Adrenal gland (tissue), 12 donors: ENCODE data around the gene ZCCHC10. TPM values are rescaled to one million over a fixed set of nuclear protein-coding genes. Genes with fewer than 3 reads are reported as not detected.
"Not testable (repeated sequence)": the region's sequence is repeated elsewhere in the genome, so short reads cannot be mapped to it uniquely, and the experiment has no call there.

ENCODE experiments used
- DNase-seq, 7 donors: peaks; one replicate each; pipeline ENCODE4 v3.0.0-alpha.2; 2019 to 2020
- H3K27ac ChIP-seq, 5 donors: fragments of 200-600 bp; sonication (generic) in 4 of 5; 1 replicate in 3 of 5; 2 replicates in 2 of 5; pipeline versions ENCODE4 v1.5.1 to v1.8.0; 2016 to 2020; ENCODE audit warnings: mild to moderate bottlenecking in 1 of 5
- H3K27me3 ChIP-seq: fragments of 200-600 bp; 2 replicates; pipeline ENCODE4 v1.8.0; 2021
- H3K36me3 ChIP-seq, 2 donors: fragments of 200-600 bp; replicated peaks in 1 of 2; 1 replicate in 1 of 2; 2 replicates in 1 of 2; pipeline versions ENCODE4 v1.5.1 to v1.8.0; 2018 to 2022
- H3K4me1 ChIP-seq, 2 donors: fragments of 200-600 bp; replicated peaks in 1 of 2; 1 replicate in 1 of 2; 2 replicates in 1 of 2; pipeline versions ENCODE4 v1.5.1 to v1.8.0; 2018 to 2021
- H3K4me3 ChIP-seq, 4 donors: fragments of 200-600 bp; sonication (generic) in 3 of 4; one replicate each; pipeline ENCODE4 v1.5.1; 2016 to 2018
- H3K9me3 ChIP-seq, 3 donors: fragments of 200-600 bp; sonication (generic) in 1 of 3; replicated peaks in 1 of 3; 1 replicate in 2 of 3; 2 replicates in 1 of 3; pipeline versions ENCODE4 v1.5.1 to v1.8.0; 2016 to 2021
- CTCF ChIP-seq, 6 experiments: fragments of 450-650 bp in 4 of 6; fragments of 200-600 bp in 2 of 6; sonication (generic) in 1 of 6; IDR thresholded peaks; 1 replicate in 5 of 6; 2 replicates in 1 of 6; pipeline versions ENCODE4 v1.5.1 to v1.8.0; 2016 to 2021; ENCODE audit warnings: antibody characterized with exemption in 6 of 6, mild to moderate bottlenecking in 2 of 6, moderate library complexity in 1 of 6
- POLR2A ChIP-seq, 2 donors: fragments of 450-650 bp; IDR thresholded peaks; one replicate each; pipeline ENCODE4 v1.6.1; 2017; ENCODE audit warnings: antibody characterized with exemption in 2 of 2, mild to moderate bottlenecking in 2 of 2, moderate library complexity in 1 of 2
- WGBS, 4 donors: extraction: QIAGEN DNeasy Blood & Tissue Kit in 2 of 4; methylation state at CpG; one replicate each; pipeline versions ENCODE4 v1.1.5 to v1.1.7; 2013 to 2017; 5-methylcytosine and 5-hydroxymethylcytosine counted together
- intact Hi-C, 2 donors: fragments of 100-400 bp; cut with DNase I; formaldehyde crosslinking; loops; one replicate each; pipeline versions ENCODE4 v1.14.1 to v1.15.0; 2022 to 2023
- polyA plus RNA-seq, 3 donors: library from polyadenylated mRNA; stranded (reverse); fragments of 200-250 nt in 2 of 3; fragments of 350-450 nt in 1 of 3; fragmentation: Illumina TruSeq in 1 of 3; extraction: RNeasy Lipid Tissue Mini Kit (QIAGEN cat#74804) in 1 of 3; gene quantifications; one replicate each; pipeline ENCODE4 v1.2.3, GENCODE V29; 2013 to 2014
- total RNA-seq, 9 donors: library from RNA; depleted of rRNA in 4 of 9; stranded (reverse); fragments of >200 nt in 4 of 9; fragments of 120-200 nt in 1 of 9; fragmentation: NEBNext Ultra II Directional in 1 of 9; extraction: Animal tissue kit (Norgen Biotek cat#: 25700) in 1 of 9; gene quantifications; one replicate each; pipeline versions ENCODE4 v1.1.0 to v1.2.4, GENCODE V29; 2013 to 2023
- donor health status: healthy with polysubstance abuse.
- donor health status: Bipolar disorder and iron deficiency.
- donor health status: DM: yes; HTN: yes; CAD: no.
- donor health status: DM: no; HTN: no; CAD: no.
- donor health status: DM: no; HTN: no; CAD: no.
- donor health status: DM: yes; HTN: yes; CAD: no.

ZCCHC10 gene
- total and polyA plus RNA-seq, 12 donors, result 8.3 to 39.3 (median 18.2) TPM

- H3K9me3 ChIP-seq, result no peaks in the 10 kb centered on the region
- no peaks in the 10 kb centered on the region for H3K27me3 ChIP-seq
- H3K27ac ChIP-seq, result no peak overlapping the region
- peaks cover 0 to 10% of the 10 kb centered on the region in 2 donors for H3K36me3 ChIP-seq
- intact Hi-C loops, result no loop called here
- 88 to 98% (median 92%) methylated on average over 2 of the region's 2 CpGs for WGBS, 4 donors
- no peak for TF ChIP-seq CTCF (IDR thresholded peaks at IDR 0.05)
- TF ChIP-seq POLR2A (IDR thresholded peaks at IDR 0.05), result no peak
- H3K4me1 ChIP-seq, result no peaks in the 10 kb centered on the region
- no peak for DNase-seq
- H3K4me3 ChIP-seq, result no peak overlapping the region
Measured at GRCh38 chr5:132998556-132998955, 27.8 kb downstream of the ZCCHC10 start.

- Histone ChIP-seq H3K27ac (no peak overlapping the region), H3K4me3 (no peak overlapping the region), H3K9me3 (no peaks in the 10 kb centered on the region), H3K4me1 (no peaks in the 10 kb centered on the region), H3K36me3 (no peaks in the 10 kb centered on the region), H3K27me3 (no peaks in the 10 kb centered on the region)
- no peak for DNase-seq
- TF ChIP-seq CTCF (IDR thresholded peaks at IDR 0.05), result no peak
- no peak for TF ChIP-seq POLR2A (IDR thresholded peaks at IDR 0.05)
- intact Hi-C loops, result no loop called here
- 71 to 87% (median 85%) methylated on average over 1 of the region's 1 CpG for WGBS, 4 donors
Measured at GRCh38 chr5:132996307-132996706, 30.0 kb downstream of the ZCCHC10 start.

- 87 to 93% (median 89%) methylated on average over 28 of the region's 28 CpGs for WGBS, 4 donors
- Histone ChIP-seq H3K27ac (no peak overlapping the region), H3K4me1 (no peaks in the 10 kb centered on the region), H3K4me3 (no peak overlapping the region), H3K27me3 (no peaks in the 10 kb centered on the region), H3K36me3 (no peaks in the 10 kb centered on the region), H3K9me3 (no peaks in the 10 kb centered on the region)
- no peak for DNase-seq
- no peak for TF ChIP-seq CTCF (IDR thresholded peaks at IDR 0.05)
- no peak for TF ChIP-seq POLR2A (IDR thresholded peaks at IDR 0.05)
- intact Hi-C loops, result no loop called here
Measured at GRCh38 chr5:132987531-132988408, 38.6 kb downstream of the ZCCHC10 start.

- DNase-seq, intact Hi-C loops, H3K36me3 ChIP-seq, H3K27me3 ChIP-seq, H3K27ac ChIP-seq, H3K4me3 ChIP-seq, H3K4me1 ChIP-seq, H3K9me3 ChIP-seq: not testable (repeated sequence)
- 93 to 100% (median 95%) methylated on average over 1 to 25 of the region's 30 CpGs; no CpG with 5 or more reads in 1 of the 4 donors for WGBS, 4 donors
Measured at GRCh38 chr5:132982971-132983370, 43.4 kb downstream of the ZCCHC10 start.

GRCh38 chr5:132981288-132981687 lies 45.1 kb downstream of the ZCCHC10 start:
- intact Hi-C loops, result no loop called here
- Histone ChIP-seq H3K27me3 (no peaks in the 10 kb centered on the region), H3K36me3 (no peaks in the 10 kb centered on the region), H3K4me3 (no peak overlapping the region), H3K9me3 (no peaks in the 10 kb centered on the region), H3K4me1 (no peaks in the 10 kb centered on the region), H3K27ac (no peak overlapping the region)
- WGBS, 4 donors, result 73 to 90% (median 82%) methylated on average over 3 of the region's 3 CpGs
- no peak for TF ChIP-seq POLR2A (IDR thresholded peaks at IDR 0.05)
- DNase-seq, result no peak
